ENCODE results near the gene CCDC28B. TPM values are rescaled to one million over a fixed set of nuclear protein-coding genes. Genes with fewer than 3 reads are reported as not detected.
A peak's percentile ranks its signal among the peaks of the same experiment; 100 is the strongest.

Gene CCDC28B
- total RNA-seq, 1 donor from 2014 or later = 39.1 TPM

GRCh38 chr1:32215629-32216480 is 15.5 kb downstream of the CCDC28B start:
- peaks cover 24% of the 10 kb centered on the region for H3K36me3 Mint-ChIP-seq (ENCODE audit: low read depth)
- intact Hi-C loops (cut with micrococcal nuclease) = loop anchor here (2.0 to 10.0 kb wide), 2 partner anchors 119 to 199 kb away; partner anchors contain the start of gene MARCKSL1
- H3K4me3 Mint-ChIP-seq (ENCODE audit: low read depth) = no peak overlapping the region
- peak; percentile 53 for DNase-seq (ENCODE audit: low spot score)
- peak overlapping the region; percentile 28 for H3K27ac Mint-ChIP-seq
- H3K4me1 Mint-ChIP-seq (ENCODE audit: low read depth) = peaks cover 13% of the 10 kb centered on the region
- H3K9me3 Mint-ChIP-seq = no peaks in the 10 kb centered on the region
- H3K27me3 Mint-ChIP-seq (ENCODE audit: low read depth) = no peaks in the 10 kb centered on the region

GRCh38 chr1:32216566-32216965 is 16.2 kb downstream of the CCDC28B start:
- Mint-ChIP-seq H3K4me1 (ENCODE audit: low read depth) (peaks cover 20% of the 10 kb centered on the region), H3K4me3 (ENCODE audit: low read depth) (no peak overlapping the region), H3K36me3 (ENCODE audit: low read depth) (peaks cover 24% of the 10 kb centered on the region), H3K9me3 (no peaks in the 10 kb centered on the region), H3K27me3 (ENCODE audit: low read depth) (no peaks in the 10 kb centered on the region), H3K27ac (no peak overlapping the region)
- no peak for DNase-seq (ENCODE audit: low spot score)
- intact Hi-C loops (cut with micrococcal nuclease) = loop anchor here (10.0 kb wide), 1 partner anchor 118 kb away; the partner anchor contains the start of gene MARCKSL1

- no peak overlapping the region for H3K27ac Mint-ChIP-seq
- no peak overlapping the region for H3K4me3 Mint-ChIP-seq (ENCODE audit: low read depth)
- intact Hi-C loops (cut with micrococcal nuclease) = loop anchor here (10.0 kb wide), 1 partner anchor 116 kb away; the partner anchor contains the start of gene MARCKSL1
- no peaks in the 10 kb centered on the region for H3K9me3 Mint-ChIP-seq
- H3K4me1 Mint-ChIP-seq (ENCODE audit: low read depth) = peaks cover 29% of the 10 kb centered on the region
- DNase-seq (ENCODE audit: low spot score) = no peak
- H3K36me3 Mint-ChIP-seq (ENCODE audit: low read depth) = peaks cover 39% of the 10 kb centered on the region
- no peaks in the 10 kb centered on the region for H3K27me3 Mint-ChIP-seq (ENCODE audit: low read depth)
These were observed 18.6 kb downstream of the CCDC28B start for GRCh38 chr1:32219022-32219421.

- H3K9me3 Mint-ChIP-seq = no peaks in the 10 kb centered on the region
- H3K27ac Mint-ChIP-seq = peak overlapping the region; percentile 95
- H3K4me1 Mint-ChIP-seq (ENCODE audit: low read depth) = peaks cover 33% of the 10 kb centered on the region
- peaks cover 45% of the 10 kb centered on the region for H3K36me3 Mint-ChIP-seq (ENCODE audit: low read depth)
- H3K27me3 Mint-ChIP-seq (ENCODE audit: low read depth) = no peaks in the 10 kb centered on the region
- intact Hi-C loops (cut with micrococcal nuclease) = no loop called here
- DNase-seq (ENCODE audit: low spot score) = no peak
- peak overlapping the region; percentile 94 for H3K4me3 Mint-ChIP-seq (ENCODE audit: low read depth)
These were observed 20.6 kb downstream of the CCDC28B start for GRCh38 chr1:32220746-32221580.

GRCh38 chr1:32221581-32221979 is 21.2 kb downstream of the CCDC28B start:
- Mint-ChIP-seq H3K27me3 (ENCODE audit: low read depth) (no peaks in the 10 kb centered on the region), H3K36me3 (ENCODE audit: low read depth) (peaks cover 46% of the 10 kb centered on the region), H3K9me3 (no peaks in the 10 kb centered on the region), H3K27ac (peak overlapping the region; percentile 95), H3K4me3 (ENCODE audit: low read depth) (peak overlapping the region; percentile 94), H3K4me1 (ENCODE audit: low read depth) (peaks cover 28% of the 10 kb centered on the region)
- no peak for DNase-seq (ENCODE audit: low spot score)
- intact Hi-C loops (cut with micrococcal nuclease) = no loop called here

GRCh38 chr1:32221980-32222755 is 21.8 kb downstream of the CCDC28B start, which contains the start of the genes EIF3I and TMEM234:
Gene EIF3I, plus strand, starts transcription at chr1:32222407. Its CDS starts 35 bp downstream, at chr1:32222442.
Gene TMEM234, minus strand, starts transcription at chr1:32222353. Its CDS starts 31 bp downstream, at chr1:32222322.
- H3K27ac Mint-ChIP-seq = peak within 1 kb of the TSS; percentile 95
- H3K36me3 Mint-ChIP-seq (ENCODE audit: low read depth) = peaks cover 40% of the 10 kb centered on the region
- peak; percentile 88 for DNase-seq (ENCODE audit: low spot score)
- H3K4me1 Mint-ChIP-seq (ENCODE audit: low read depth) = peaks cover 28% of the 10 kb centered on the region
- H3K4me3 Mint-ChIP-seq (ENCODE audit: low read depth) = peak within 1 kb of the TSS; percentile 94
- no peaks in the 10 kb centered on the region for H3K27me3 Mint-ChIP-seq (ENCODE audit: low read depth)
- intact Hi-C loops (cut with micrococcal nuclease) = loop anchor here (2.0 kb wide), 3 partner anchors 27 to 173 kb away; partner anchors contain the start of gene BSDC1
- H3K9me3 Mint-ChIP-seq = no peaks in the 10 kb centered on the region

- H3K27me3 Mint-ChIP-seq (ENCODE audit: low read depth) = no peaks in the 10 kb centered on the region
- intact Hi-C loops (cut with micrococcal nuclease) = loop anchor here (2.0 kb wide), 3 partner anchors 25 to 171 kb away; partner anchors contain the start of gene BSDC1
- H3K4me3 Mint-ChIP-seq (ENCODE audit: low read depth) = peak overlapping the region; percentile 94
- peak overlapping the region; percentile 95 for H3K27ac Mint-ChIP-seq
- H3K9me3 Mint-ChIP-seq = no peaks in the 10 kb centered on the region
- DNase-seq (ENCODE audit: low spot score) = no peak
- H3K4me1 Mint-ChIP-seq (ENCODE audit: low read depth) = peaks cover 28% of the 10 kb centered on the region
- H3K36me3 Mint-ChIP-seq (ENCODE audit: low read depth) = peaks cover 55% of the 10 kb centered on the region
These were observed 23.3 kb downstream of the CCDC28B start for GRCh38 chr1:32223683-32224082.

GRCh38 chr1:32224285-32224684 is 23.9 kb downstream of the CCDC28B start:
- Mint-ChIP-seq H3K4me1 (ENCODE audit: low read depth) (peaks cover 28% of the 10 kb centered on the region), H3K36me3 (ENCODE audit: low read depth) (peaks cover 58% of the 10 kb centered on the region), H3K27ac (peak overlapping the region; percentile 95), H3K27me3 (ENCODE audit: low read depth) (no peaks in the 10 kb centered on the region), H3K9me3 (no peaks in the 10 kb centered on the region), H3K4me3 (ENCODE audit: low read depth) (peak overlapping the region; percentile 94)
- intact Hi-C loops (cut with micrococcal nuclease) = no loop called here
- DNase-seq (ENCODE audit: low spot score) = no peak

- intact Hi-C loops (cut with micrococcal nuclease) = no loop called here
- Mint-ChIP-seq H3K4me1 (ENCODE audit: low read depth) (peaks cover 7% of the 10 kb centered on the region), H3K27ac (no peak overlapping the region), H3K9me3 (no peaks in the 10 kb centered on the region), H3K27me3 (ENCODE audit: low read depth) (no peaks in the 10 kb centered on the region), H3K36me3 (ENCODE audit: low read depth) (peaks cover 56% of the 10 kb centered on the region), H3K4me3 (ENCODE audit: low read depth) (no peak overlapping the region)
- no peak for DNase-seq (ENCODE audit: low spot score)
These were observed 28.4 kb downstream of the CCDC28B start for GRCh38 chr1:32228771-32229170.

- DNase-seq (ENCODE audit: low spot score) = no peak
- no peaks in the 10 kb centered on the region for H3K4me1 Mint-ChIP-seq (ENCODE audit: low read depth)
- no peak overlapping the region for H3K27ac Mint-ChIP-seq
- intact Hi-C loops (cut with micrococcal nuclease) = no loop called here
- H3K4me3 Mint-ChIP-seq (ENCODE audit: low read depth) = no peak overlapping the region
- peaks cover 37% of the 10 kb centered on the region for H3K36me3 Mint-ChIP-seq (ENCODE audit: low read depth)
- no peaks in the 10 kb centered on the region for H3K27me3 Mint-ChIP-seq (ENCODE audit: low read depth)
- no peaks in the 10 kb centered on the region for H3K9me3 Mint-ChIP-seq
These were observed 31.5 kb downstream of the CCDC28B start for GRCh38 chr1:32231843-32232432.

GRCh38 chr1:32232558-32233304 is 32.3 kb downstream of the CCDC28B start:
- intact Hi-C loops (cut with micrococcal nuclease) = no loop called here
- no peaks in the 10 kb centered on the region for H3K27me3 Mint-ChIP-seq (ENCODE audit: low read depth)
- no peaks in the 10 kb centered on the region for H3K4me1 Mint-ChIP-seq (ENCODE audit: low read depth)
- no peaks in the 10 kb centered on the region for H3K9me3 Mint-ChIP-seq
- no peak for DNase-seq (ENCODE audit: low spot score)
- H3K4me3 Mint-ChIP-seq (ENCODE audit: low read depth) = no peak overlapping the region
- peaks cover 31% of the 10 kb centered on the region for H3K36me3 Mint-ChIP-seq (ENCODE audit: low read depth)
- H3K27ac Mint-ChIP-seq = no peak overlapping the region
